GM21576 (cell line): Measurements from ENCODE around the gene DNAAF5.

Experiments used
- ATAC-seq: cut with Tn5 transposase; IDR thresholded peaks from one replicate; pipeline ENCODE4 v1.9.1; 2021; ENCODE audit warnings: mild to moderate bottlenecking, moderate library complexity; ENCODE audit not compliant: unreplicated experiment

The DNAAF5 gene

GRCh38 chr7:831596-832166 is 105.2 kb downstream of the DNAAF5 start:
- ATAC-seq, result peak; percentile 67

- peak; percentile 56 for ATAC-seq
These were observed 105.9 kb downstream of the DNAAF5 start, which contains the start of gene SUN1 for GRCh38 chr7:832167-832967. SUN1 (plus strand) TSS chr7:832476; CDS start chr7:832525, 49 bp downstream.

- ATAC-seq, result no peak
These were observed 106.5 kb downstream of the DNAAF5 start for GRCh38 chr7:832968-833424.

- ATAC-seq, result no peak
These were observed 107.2 kb downstream of the DNAAF5 start for GRCh38 chr7:833601-834258.

GRCh38 chr7:834277-834676 is 107.8 kb downstream of the DNAAF5 start:
- ATAC-seq, result no peak

GRCh38 chr7:835021-835420 is 108.5 kb downstream of the DNAAF5 start:
- ATAC-seq, result no peak

- ATAC-seq, result no peak
These were observed 109.2 kb downstream of the DNAAF5 start for GRCh38 chr7:835485-836401.
